Peyer's patch (tissue), 4 donors: Measurements from ENCODE around the gene TIAM2. TPM values are rescaled to one million over a fixed set of nuclear protein-coding genes. Genes with fewer than 3 reads are reported as not detected.

Experiments used
- DNase-seq, 3 donors: peaks; one replicate each; pipeline ENCODE4 v3.0.0-alpha.2; 2017 to 2019
- H3K27ac ChIP-seq, 4 donors: fragments of 200-600 bp; sonication (generic); one replicate each; pipeline ENCODE4 v1.5.1; 2016 to 2019
- H3K27me3 ChIP-seq, 2 donors: fragments of 200-600 bp; sonication (generic); one replicate each; pipeline ENCODE4 v1.5.1; 2019
- H3K36me3 ChIP-seq, 3 donors: fragments of 200-600 bp; sonication (generic); one replicate each; pipeline ENCODE4 v1.5.1; 2016 to 2019
- H3K4me1 ChIP-seq, 4 donors: fragments of 200-600 bp; sonication (generic); one replicate each; pipeline ENCODE4 v1.5.1; 2016 to 2019
- H3K4me3 ChIP-seq, 4 donors: fragments of 200-600 bp; sonication (generic); 1 replicate in 3 of 4; 2 replicates in 1 of 4; pipeline ENCODE4 v1.5.1; 2016 to 2019; ENCODE audit warnings: mild to moderate bottlenecking in 1 of 4
- H3K9me3 ChIP-seq, 4 donors: fragments of 200-600 bp; sonication (generic); one replicate each; pipeline ENCODE4 v1.5.1; 2016 to 2019; ENCODE audit warnings: mild to moderate bottlenecking in 1 of 4
- POLR2A ChIP-seq, 2 donors: fragments of 450-650 bp; IDR thresholded peaks; one replicate each; pipeline ENCODE4 v1.5.1; 2017; ENCODE audit warnings: antibody characterized with exemption in 2 of 2, mild to moderate bottlenecking in 2 of 2, moderate library complexity in 2 of 2
- total RNA-seq, 4 donors: library from RNA; depleted of rRNA; stranded (reverse); fragments of >200 nt; gene quantifications; one replicate each; pipeline ENCODE4 v1.1.0, GENCODE V29; 2016
- TF ChIP-seq, protein P1 (sequence below), 6 experiments: fragments of 450-650 bp in 4 of 6; fragments of 200-600 bp in 2 of 6; sonication (generic) in 1 of 6; IDR thresholded peaks; one replicate each; pipeline ENCODE4 v1.5.1; 2017 to 2019; ENCODE audit warnings: antibody characterized with exemption in 6 of 6, mild to moderate bottlenecking in 3 of 6, moderate library complexity in 1 of 6

TIAM2 gene
- total RNA-seq, 4 donors from 2014 or later = 47.0 to 139 (median 91.9) TPM

DNA sequence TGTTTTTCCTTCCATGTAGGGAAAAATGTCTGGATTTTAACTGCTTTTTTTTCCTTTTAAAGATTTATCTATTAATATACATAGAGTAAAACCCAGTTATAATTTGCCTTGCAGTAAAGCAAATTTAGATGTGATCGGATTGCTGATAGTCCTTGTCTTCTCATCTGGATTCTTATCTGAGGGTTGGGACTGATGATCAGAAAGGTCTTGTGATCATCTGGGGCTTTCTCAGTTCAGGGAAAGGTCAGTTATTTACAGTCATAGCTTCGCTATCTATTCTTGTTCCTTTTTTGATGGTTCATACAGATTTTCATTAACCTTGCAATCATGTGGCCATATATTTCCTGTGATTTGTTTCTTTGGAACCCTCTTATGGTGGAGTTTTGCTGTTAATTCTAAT, 204.9 kb downstream of the TIAM2 start:
- H3K27ac ChIP-seq = no peak overlapping the region
- no peak for DNase-seq
- no peak overlapping the region for H3K4me3 ChIP-seq
- H3K36me3 ChIP-seq = no peaks in the 10 kb centered on the region
- H3K9me3 ChIP-seq = no peaks in the 10 kb centered on the region
- no peaks in the 10 kb centered on the region for H3K27me3 ChIP-seq
- TF ChIP-seq POLR2A (IDR thresholded peaks at IDR 0.05) = no peak
- TF ChIP-seq, protein P1, sequence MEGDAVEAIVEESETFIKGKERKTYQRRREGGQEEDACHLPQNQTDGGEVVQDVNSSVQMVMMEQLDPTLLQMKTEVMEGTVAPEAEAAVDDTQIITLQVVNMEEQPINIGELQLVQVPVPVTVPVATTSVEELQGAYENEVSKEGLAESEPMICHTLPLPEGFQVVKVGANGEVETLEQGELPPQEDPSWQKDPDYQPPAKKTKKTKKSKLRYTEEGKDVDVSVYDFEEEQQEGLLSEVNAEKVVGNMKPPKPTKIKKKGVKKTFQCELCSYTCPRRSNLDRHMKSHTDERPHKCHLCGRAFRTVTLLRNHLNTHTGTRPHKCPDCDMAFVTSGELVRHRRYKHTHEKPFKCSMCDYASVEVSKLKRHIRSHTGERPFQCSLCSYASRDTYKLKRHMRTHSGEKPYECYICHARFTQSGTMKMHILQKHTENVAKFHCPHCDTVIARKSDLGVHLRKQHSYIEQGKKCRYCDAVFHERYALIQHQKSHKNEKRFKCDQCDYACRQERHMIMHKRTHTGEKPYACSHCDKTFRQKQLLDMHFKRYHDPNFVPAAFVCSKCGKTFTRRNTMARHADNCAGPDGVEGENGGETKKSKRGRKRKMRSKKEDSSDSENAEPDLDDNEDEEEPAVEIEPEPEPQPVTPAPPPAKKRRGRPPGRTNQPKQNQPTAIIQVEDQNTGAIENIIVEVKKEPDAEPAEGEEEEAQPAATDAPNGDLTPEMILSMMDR (IDR thresholded peaks at IDR 0.05) = no peak
- H3K4me1 ChIP-seq = peaks cover 0 to 24% (median 0%) of the 10 kb centered on the region in 4 donors

DNA sequence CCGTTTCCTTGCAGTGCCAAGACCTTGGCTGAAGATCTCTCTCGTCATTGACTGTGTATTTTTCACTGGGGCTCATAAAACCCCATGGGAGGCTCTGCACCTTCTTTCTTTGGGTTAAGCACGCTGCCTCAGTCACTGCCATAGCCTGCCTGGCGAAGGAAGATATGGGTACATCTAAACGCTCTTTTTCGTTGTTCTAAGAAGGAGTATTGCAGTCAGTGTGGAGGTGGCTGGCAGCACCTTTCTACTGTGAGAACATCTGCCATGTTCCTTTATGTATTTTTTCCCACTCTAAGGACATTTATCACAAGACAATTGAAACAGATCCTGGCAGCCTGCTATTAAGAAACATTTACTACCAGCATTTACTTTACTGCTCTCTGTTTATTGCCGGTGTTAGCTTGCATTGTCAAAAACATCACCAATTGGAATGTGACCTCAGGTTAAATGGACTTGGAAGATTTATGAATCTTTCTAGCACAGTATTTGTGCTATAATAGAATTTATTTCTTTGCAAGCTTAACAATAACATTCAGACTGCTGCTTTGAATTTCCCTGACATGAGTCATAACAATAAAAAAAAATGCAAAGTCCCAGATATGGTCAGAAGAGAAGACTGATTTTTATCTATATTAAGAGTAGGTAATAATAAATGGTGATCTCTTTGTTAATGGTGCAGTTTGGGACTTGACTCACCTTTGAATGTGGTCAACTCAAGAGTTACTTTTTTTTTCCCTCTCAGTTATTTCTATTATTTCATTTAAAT, 206.5 kb downstream of the TIAM2 start:
- Histone ChIP-seq H3K4me3 (no peak overlapping the region), H3K9me3 (no peaks in the 10 kb centered on the region), H3K27ac (peak overlapping the region in 1 of 4 donors; percentile 52), H3K36me3 (no peaks in the 10 kb centered on the region), H3K4me1 (peaks cover 0 to 24% (median 0%) of the 10 kb centered on the region in 4 donors), H3K27me3 (no peaks in the 10 kb centered on the region)
- no peak for DNase-seq
- TF ChIP-seq, protein P1 (IDR thresholded peaks at IDR 0.05) = no peak
- TF ChIP-seq POLR2A (IDR thresholded peaks at IDR 0.05) = no peak

DNA sequence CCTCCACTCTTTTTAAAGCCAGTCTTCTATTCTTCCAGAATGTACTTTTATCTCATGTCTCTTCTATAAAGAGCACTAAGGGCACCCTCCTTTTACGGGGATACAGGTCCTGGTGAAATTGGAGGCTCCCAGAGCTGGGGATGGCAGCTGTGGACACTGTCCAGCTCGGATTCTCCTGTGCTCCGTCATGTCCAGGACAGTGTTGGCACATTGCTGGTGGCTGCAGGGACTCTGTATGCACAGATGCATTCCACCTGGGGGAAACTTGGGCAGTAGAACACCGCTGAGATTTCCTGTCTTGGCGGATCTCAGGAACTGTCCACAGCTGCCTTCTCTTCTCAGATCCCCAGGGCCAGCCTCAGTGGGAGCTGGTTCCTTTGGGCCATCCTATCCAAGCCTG, 212.1 kb downstream of the TIAM2 start:
- DNase-seq = no peak
- Histone ChIP-seq H3K27me3 (no peaks in the 10 kb centered on the region), H3K27ac (no peak overlapping the region), H3K4me1 (peaks cover 0 to 2% (median 0%) of the 10 kb centered on the region in 4 donors), H3K9me3 (no peaks in the 10 kb centered on the region), H3K36me3 (peaks cover 0 to 5% (median 0%) of the 10 kb centered on the region in 3 donors), H3K4me3 (no peak overlapping the region)
- TF ChIP-seq, protein P1 (IDR thresholded peaks at IDR 0.05) = no peak
- TF ChIP-seq POLR2A (IDR thresholded peaks at IDR 0.05) = no peak

DNA sequence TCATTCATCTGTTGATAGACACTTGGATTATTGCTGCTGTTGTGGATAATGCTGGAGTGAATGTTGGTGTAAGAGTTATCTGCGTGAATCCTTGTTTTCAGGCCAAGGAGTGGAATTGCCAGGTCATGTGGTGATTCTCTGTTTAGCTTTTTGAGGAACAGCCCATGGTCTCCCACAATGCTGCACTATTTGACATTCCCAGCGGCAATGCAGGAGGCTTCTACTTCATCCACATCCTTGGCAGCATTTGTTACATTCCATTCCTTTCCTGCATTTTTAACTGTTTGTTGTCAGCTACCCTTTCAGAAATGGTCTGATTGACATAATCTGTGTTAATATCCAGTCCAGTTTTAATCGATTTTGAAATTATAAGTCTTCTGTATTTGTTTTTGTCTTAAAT, 217.0 kb downstream of the TIAM2 start:
- Histone ChIP-seq H3K27ac (no peak overlapping the region), H3K4me1 (no peaks in the 10 kb centered on the region), H3K9me3 (no peaks in the 10 kb centered on the region), H3K36me3 (peaks cover 0 to 13% (median 0%) of the 10 kb centered on the region in 3 donors), H3K4me3 (no peak overlapping the region), H3K27me3 (no peaks in the 10 kb centered on the region)
- TF ChIP-seq POLR2A (IDR thresholded peaks at IDR 0.05) = no peak
- TF ChIP-seq, protein P1 (IDR thresholded peaks at IDR 0.05) = no peak
- DNase-seq = no peak

DNA sequence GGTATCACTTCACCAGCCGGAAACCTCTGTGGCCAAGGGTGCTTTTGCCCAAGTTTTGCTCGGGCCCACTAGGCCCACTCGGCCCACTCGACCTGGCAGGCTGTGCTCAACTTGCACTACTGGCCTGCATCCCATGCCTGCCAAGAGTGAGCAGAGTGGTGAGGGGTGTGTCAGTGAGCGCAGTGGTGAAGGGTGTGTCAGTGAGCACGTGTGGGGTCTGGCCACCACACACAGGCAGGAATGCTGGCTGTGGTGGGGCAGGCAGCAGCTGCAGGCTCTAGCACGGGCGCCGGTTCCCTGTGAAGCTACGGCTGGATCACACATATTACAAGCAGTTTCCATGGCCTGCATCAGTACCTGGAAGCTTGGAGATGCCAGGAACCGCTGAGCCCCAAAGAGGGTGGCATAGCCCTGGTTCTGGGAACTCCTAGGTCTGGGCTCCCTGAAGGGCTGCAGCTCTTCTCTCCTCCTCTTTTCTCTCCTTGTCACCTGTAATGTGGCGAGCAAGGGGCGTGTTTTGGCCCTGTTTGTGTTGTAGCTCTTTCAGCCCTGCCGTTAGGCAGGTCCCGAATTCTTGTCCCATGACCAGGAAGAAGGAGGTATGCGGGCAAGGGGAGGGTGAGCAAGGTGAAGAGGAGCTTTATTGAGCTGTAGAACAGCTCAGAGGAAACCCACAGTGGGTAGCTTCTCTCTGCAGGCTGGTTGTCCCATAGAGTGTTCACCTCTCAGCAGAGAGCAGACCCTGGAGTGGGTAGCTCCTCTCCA, 217.7 kb downstream of the TIAM2 start:
- no peak overlapping the region for H3K4me3 ChIP-seq
- no peak overlapping the region for H3K27ac ChIP-seq
- H3K9me3 ChIP-seq = no peaks in the 10 kb centered on the region
- no peak for DNase-seq
- peaks cover 0 to 13% (median 0%) of the 10 kb centered on the region in 3 donors for H3K36me3 ChIP-seq
- no peaks in the 10 kb centered on the region for H3K27me3 ChIP-seq
- TF ChIP-seq, protein P1 (IDR thresholded peaks at IDR 0.05) = no peak
- TF ChIP-seq POLR2A (IDR thresholded peaks at IDR 0.05) = no peak
- H3K4me1 ChIP-seq = no peaks in the 10 kb centered on the region
